Activated T-helper 9 cell treated with anti-CD3 and anti-CD28 coated beads, Interleukin-2, amount 50 U/mL, for 16 hours (primary cell): Measurements from ENCODE around the gene KIF17.
A peak's percentile ranks its signal among the peaks of the same experiment; 100 is the strongest.
"Not testable (repeated sequence)": the region's sequence is repeated elsewhere in the genome, so short reads cannot be mapped to it uniquely, and the experiment has no call there.

ENCODE experiments used
- DNase-seq: peaks from one replicate; pipeline ENCODE4 v3.0.0-alpha.2; 2020; ENCODE audit warnings: low read depth

KIF17 gene

DNA sequence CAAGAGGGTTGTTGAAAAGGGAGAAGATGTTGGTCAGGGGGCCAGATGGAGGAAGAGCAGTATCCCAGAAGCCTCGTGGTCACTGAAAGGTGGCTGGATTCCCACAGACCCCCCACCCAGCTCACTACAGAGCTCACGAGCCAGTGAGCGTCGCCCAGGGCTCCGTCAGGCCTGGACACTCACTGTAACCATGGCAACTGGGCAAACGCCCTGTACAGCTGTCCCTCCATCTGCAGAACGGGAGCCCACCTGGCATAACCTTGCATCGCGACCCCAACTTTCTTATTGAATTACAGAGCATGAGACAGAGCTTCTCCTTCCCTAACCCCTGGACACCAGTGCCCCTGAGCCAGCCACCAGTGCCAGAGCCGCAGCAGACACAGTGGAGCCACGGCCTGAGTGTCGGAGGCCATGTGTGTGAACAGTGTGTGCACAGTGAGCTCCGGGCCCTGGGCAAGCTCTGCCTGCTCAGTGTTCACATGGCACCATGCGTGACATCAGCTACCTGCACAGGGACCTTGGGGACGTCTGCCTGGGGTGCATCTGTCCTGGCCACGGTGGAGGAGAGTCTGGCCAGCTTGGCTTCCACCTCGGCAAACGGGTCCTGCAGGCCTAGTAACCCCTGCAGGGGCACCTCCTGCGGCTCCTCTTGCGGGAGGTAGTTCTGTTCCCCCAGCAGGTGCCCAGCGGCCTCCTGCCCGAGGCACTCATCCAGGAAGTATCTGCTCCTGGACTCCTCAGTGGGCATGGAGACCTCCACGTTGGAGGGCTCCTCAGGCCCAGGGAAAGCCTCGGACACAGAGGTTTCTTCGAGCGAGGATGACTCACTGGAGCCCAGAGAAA is 30.7 kb downstream of the KIF17 start:
- no peak for DNase-seq

DNA sequence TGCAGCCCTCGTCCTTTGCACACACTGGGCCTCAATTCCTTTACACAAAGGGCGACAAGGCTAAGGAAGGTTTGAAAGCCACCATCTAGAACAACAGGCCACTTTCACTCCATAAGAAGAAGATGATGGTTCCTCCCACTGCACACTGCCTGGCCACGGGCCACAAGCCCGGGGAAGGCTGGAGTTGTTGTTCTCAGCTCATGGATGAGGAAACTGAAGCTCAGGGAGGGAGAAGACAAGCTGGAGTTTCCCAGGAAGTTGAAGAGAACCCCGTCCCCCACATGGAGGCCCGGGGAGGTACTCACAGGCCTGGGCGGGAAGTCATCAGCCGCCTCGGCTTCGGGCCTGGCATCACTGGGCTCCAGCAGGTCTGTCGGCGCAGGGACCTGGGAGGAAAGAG is 32.1 kb downstream of the KIF17 start:
- no peak for DNase-seq

DNA sequence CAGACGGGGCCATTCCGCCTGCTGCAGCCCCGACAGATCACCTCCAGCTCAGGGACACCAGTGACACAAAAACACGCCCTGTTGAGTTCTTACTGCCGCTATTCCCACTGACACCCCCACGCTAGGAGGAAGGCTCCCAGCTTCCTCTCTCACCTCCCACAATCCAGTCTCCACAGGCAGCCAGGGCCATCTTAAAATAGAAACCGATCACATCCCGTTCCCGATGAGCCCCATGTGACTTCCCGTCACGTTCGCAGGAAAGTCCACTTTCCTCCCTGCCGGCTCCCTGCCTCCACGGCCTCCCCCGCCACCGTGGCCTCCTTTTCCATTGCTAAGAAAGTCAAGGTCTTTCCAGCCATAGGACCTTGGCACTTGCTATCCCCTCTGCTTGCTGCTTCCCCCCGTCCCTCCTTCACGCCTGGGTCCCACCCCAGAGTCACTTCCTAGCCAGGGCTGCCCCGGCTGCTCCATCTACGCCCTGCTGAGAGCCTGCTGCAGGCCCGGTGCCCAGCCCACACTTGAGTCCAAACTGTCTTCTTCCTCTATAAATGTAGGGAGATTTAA is 32.6 kb downstream of the KIF17 start:
- DNase-seq = no peak

DNA sequence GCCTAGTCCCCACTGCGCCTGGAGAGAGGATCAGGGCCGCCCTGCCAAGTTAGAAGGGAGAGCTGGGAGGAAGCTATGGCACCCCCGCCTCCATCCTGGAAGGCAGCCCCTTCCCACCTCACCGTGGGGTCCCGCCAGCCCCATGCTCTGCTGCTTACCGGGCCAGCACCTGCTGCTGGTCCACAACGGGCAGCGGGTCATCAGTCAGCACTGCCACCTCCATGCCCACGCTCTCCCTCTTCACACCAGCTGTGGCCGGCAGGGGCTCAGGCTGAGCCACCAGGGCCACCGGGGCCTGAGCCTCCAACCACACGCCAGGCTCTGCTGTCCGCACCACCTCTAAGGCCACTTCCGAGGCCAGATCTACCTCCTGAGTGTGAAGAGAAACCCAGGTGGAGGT is 33.2 kb downstream of the KIF17 start:
- no peak for DNase-seq

DNA sequence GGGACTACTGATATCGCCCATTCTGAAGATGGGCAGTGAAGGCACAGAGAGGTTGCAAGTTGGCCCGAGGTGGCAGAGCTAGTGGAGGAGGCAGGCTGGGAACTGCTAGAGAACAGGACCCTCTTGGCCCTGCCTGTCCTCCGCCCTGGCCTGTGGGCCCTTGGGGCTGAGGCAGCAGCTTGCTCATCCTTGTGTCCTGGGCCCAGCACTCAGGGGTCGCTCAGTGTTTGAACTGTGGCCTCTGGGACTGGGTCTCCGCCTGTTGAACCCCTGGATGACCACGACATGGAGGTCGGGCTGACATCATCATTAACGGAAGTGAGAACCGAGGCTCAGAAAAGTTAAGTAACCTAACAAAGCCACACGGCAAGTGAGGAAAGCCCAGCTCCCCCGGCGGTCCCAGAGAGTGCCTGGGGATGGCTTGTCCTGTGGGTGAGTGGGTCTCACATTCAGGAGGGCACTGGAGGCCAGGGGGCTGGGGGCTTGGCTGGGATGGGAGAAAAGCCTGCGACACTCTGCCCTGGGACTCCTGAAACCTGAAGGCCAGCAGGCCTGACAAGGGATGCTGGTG is 33.7 kb downstream of the KIF17 start:
- no peak for DNase-seq

DNA sequence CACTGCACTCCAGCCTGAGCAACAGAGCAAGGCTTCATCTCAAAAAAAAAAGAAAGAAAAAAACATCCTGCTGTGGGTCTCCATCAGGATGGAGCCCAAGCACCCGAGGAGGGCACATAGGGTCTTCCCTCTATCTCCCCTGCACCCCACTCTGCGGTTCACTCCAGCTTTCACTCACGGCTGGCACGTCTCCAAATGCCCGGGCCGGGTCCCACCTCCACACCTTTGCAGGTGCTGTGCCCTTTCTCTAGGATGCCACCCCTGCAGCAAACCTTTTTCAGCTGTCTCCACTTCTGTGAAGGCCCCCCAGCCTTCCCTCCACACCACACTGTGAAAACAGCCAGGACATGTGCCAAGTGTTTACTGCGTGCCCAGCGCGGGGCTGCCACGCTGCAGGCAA is 34.2 kb downstream of the KIF17 start:
- DNase-seq = no peak

DNA sequence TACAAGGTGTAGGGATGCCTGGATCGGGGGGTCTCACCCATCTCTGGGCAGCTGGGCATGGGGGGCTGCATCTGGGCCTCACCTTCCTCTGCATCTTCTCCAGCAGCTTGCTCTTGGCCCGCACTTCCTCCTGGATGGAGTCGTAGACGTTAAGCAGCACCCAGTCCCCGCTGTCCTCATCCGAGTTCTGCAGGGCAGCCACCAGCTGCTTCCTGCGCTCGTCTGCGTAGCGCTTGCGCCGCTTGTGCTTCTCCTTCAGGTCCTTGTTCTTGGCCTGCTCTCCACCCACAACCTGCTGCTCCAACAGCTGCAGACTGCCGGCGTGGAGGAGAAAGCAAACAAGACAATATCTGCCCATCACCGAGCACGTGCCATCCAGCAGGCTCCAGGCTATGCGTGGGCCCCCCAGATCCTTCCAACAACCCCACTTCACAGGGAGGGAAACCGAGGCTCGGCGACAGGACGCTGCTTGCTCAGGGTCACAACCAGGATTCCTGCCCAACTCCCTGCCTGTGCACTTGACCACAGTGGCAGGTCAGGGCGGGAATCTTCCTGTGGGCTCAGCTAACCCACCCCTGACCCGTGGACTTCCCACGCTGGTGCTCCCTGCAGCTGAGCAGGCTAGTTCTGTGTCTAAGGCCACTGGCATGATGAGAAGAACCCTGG is 35.1 kb downstream of the KIF17 start:
- DNase-seq = no peak

DNA sequence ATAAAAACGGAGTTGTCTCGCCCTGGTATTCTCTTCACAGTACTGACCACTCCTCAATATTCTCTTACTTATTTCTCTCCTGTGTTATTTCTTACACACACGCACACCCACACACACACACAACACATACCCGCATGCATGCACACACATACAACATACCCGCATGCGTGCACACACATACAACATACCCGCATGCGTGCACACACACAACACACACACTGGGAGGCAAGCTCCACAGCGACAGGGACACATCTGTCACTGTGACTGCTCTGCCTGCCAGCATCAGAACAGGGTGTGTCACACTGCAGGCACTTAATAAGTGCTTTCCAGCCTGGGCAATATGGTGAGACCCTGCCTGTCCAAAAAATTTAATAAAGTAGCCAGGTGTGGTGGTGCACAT is 35.8 kb downstream of the KIF17 start:
- no peak for DNase-seq

DNA sequence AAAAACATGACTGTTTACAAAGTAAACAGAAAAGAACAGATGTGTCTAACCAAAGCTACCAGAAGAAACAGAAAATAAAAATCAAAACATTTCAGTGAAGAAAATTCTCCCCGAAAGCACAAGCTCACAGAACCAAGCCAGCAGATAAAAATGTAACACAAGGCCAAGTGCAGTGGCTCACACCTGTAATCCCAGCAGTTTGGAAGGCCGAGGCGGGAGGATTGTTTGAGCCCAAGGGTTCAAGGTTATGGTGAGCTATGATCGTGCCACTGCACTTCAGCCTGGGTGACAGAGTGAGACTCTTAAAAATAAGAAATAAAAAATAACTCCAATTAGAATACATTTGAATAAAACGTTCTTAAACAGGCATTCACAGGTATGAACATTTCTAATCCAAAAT is 37.5 kb downstream of the KIF17 start:
- no peak for DNase-seq

DNA sequence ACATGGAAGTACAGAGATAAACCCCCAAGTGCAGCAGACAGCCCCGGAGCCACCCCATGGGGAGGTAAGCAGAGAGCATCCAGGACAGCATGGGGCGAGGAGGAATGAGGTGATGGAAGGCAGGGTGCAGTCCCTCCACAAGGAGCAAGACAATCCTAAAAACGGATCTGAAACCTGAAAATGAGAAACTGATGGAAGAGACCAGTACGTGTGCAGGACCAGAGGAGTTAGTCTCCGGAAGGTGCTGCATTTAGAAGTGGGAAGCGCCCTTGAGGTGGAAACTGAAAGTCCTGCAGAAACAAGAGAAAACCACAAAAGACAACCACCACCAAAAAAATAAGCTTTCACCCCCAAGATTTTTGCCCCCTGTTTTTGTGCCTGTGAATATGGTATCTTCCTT is 39.2 kb downstream of the KIF17 start:
- DNase-seq = no peak

DNA sequence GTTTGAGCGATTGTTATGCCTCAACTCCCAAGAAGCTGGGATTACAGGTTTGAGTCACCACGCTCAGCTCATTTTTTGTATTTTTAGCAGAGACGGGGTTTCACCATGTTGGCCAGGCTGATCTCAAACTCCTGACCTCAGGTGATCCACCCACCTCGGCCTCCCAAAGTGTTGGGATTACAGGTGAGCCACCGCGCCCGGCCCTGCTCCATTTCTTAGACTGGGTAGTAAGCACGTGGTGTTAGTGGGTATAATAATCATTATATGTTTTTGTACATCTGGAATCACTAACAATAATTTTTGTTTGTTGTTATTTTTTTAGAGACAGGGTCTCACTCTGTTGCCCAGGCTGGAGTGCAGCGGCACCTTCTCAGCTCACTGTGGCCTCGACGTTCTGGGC is 44.2 kb downstream of the KIF17 start:
- DNase-seq = not testable (repeated sequence)

DNA sequence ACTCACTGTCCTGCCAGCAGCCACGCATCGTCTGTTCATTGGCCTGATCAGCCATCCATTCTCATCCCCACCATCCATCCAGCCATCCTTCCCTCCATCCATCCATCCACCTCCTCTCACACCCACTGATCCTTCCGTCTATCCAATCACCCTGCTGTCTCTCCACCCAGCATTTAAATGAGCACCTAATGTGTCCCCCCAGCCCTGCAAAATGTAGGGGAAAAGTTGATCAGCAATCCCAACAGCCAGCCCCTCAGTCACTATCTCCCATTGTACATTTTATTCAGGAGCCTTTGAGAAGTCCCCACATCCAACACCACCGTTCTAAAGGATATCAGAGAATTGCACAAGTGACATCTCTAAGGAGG is 45.6 kb downstream of the KIF17 start:
- no peak for DNase-seq

DNA sequence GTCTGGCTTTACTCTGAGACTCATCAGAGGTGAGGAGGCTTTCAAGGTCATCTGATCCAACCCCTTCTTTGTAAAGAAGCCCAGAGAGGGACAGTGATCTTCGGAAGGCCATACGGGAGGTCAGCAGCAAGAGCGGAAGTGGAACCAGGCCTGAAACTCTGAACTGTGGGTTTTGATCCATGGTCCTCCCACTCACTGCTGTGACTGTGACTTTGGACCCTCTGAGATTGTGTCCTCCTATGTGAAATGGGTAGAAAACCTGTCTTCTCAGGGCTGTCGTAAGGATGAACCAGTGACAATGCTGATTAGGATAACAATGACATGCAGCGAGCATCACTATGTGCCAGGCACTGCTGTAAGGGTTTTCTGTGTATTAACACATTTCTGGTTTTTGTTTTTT is 46.9 kb downstream of the KIF17 start:
- no peak for DNase-seq

DNA sequence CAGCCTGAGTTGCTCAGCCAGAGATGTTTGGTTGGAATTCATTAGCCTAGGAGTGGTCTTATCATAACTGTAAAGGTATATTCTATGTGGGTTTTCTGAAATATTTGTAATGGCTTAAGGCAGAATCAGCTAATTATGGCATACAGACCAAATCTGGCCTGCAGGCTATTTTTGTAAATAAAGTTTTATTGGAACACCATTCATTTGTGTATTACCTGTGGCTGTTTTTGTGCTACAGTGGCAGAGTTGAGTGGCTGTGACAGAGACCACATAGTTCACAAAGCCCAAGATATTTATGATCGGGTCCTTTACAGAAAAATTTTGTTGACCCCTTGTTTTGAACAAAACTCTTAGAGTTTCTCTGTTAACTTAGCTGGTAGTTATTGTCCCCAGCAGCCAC is 49.2 kb downstream of the KIF17 start:
- DNase-seq = no peak

DNA sequence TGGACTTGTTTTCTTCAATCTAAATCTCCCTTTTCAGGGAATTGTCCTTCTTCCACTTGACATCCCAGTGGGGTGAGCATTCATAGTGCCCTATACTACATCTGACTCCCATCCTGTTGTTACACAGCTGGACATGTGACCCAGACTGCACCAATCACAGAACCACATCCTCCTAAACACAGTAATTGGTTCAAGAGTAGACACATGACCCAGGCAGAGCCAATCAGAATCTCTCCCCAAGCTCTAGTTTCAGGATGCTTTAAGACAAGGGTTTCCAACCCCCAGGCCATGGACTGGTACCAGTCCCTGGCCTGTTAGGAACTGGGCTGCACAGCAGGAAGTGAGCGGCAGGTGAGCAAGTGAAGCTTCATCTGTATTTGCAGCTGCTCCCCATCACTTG is 51.0 kb downstream of the KIF17 start:
- DNase-seq = no peak

DNA sequence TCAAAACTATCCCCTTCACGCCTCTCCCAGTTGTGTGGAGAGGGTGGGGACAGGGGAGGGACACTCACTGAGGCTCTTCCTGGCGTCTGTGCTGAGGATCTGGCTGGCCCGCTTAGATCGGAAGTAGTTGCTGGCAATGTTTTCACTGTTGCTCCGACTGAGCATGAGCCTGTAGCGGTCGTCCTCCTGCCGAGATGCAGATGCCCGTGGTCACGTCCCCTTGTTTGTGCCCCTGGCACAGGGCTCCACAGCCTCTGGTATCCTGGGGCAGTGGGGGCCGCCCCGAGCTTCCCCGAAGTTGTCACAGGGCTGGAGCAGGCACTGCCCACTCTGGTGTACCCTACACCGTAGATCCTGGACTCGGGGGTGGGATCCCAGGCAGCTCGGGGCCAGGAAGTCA is 51.7 kb downstream of the KIF17 start:
- DNase-seq = no peak

DNA sequence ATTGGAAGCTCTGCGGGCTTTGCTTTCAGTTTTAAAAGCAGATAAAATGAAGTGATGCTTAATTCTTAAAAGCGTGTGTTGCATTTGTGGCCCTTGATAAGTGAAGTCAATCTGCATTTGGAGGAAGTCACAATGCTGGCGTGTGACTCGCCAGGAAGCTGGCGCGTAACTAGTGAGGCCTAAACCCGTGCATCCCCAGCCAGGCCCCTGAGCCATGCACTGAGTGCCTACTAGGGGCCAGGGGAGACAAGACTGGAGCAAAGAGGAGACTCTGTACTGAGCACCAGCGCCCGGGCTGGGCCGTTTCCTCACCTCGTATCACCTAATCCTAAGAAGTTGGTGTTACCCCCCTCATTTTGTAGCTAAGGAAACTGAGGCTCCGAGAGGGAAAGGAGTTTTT is 52.1 kb downstream of the KIF17 start:
- no peak for DNase-seq

DNA sequence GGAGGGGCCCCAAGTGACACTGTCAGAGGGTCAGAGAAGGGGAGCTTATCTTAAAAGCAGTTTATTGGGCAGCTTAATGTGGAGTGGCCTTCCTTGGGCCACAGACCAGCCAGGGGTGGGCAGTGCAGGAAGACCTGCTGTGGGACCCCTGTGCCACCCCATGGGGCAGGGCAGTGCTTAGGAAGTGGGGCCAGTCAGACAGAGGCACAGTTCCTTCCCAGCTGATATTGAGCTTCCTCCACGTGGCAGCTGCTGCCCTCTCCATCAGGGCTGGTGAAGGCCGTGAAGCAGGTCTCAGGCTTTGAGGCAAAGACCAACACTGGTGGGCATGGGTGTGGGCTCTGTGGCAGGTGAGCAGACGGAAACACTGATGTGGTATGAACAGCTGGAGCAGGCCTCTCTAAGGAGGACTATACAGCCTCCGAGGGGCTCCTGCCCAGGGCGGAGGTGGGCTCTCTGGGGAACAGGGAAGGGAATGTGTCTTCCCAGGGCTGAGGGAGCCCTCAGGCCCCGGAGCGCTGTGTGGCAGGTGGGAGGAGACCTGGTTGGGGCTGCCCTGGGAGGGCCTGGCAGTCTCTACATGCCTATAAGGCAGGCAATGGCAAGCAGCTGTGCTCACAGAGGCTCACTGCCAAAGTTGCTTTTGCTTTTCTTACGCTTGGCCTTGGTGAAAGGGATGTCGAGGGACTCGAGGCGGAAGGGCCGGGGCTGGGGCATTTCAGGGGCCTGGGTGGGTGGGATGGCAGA is 53.7 kb downstream of the KIF17 start:
- DNase-seq = no peak

DNA sequence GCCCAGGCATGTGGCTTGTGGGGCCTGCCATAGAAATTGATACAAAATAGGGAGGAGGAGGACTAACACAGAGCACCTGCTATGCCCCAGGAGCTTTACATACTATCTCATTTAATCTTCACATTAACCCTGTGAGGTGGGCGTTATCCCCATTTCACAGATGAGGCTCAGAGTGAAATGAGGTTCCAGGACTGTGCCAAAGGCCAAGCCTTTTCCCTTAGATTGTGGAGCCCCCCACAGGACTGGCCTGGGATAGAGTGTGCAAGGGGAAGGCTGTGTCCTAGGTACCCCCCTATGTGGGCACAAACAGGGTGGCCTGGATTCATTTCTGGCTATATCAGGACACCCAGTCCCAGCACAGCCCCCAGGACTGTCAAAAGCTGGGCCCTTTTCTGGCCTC is 54.4 kb downstream of the KIF17 start:
- DNase-seq = no peak

DNA sequence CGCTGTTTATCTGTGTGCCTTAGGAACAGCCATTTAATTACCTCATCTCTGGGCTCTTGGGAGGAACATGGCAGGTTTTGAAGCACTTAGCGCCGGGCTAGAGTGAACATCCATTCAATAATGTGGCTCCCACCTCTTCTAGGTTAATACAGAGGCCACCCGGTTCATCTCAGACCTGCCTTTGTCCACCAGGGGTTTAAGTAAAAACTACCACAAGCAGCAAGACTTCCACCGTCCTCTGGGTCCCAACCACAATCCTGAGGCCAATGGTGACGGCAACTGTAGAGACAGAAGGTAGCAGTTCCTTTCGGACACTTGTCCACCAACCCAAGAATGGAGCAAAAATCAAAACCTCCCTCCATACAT is 55.7 kb downstream of the KIF17 start:
- no peak for DNase-seq

DNA sequence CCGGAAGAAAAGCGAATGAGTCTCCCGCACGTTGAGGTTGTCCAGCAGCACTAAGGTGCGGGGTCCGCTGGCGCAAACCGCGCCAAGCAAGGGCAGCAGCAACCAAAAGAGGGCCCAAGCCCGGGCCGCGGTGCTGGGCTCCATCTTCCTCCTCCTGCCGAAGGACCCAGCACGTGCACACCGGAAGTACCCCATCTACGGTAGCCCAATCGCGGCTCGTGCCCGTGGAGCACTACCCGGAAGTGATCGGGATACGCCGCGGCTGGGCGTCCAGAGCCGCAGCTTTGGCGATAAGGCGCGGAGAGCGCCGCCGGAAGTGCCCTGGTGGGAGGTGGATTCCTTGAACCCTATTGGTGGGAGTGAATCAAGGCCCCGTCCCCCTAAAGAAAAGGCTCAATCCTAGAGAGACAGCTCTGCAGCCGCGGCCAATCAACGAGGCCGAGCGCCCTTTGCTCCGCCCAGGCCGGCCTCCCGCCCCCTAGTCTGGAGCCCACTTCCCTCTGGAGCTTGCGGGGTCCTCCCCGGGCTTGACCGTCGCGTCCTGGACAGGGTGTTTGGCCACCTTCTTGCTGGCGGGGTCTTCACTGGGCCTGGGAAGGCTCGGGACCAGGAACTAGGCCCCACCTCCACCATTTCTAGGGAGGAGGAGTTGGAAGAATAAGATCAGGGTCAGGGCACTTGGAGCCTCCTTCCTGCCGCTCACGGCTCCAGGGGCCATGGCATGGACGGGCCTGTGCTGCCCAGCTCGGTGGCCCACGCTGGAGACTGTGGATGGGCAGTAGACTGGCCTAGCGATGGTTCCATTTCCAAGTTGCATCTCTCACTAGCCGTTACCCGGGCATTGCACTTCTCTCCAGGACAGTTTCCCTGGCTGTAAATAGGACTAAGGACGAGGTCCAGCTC is 56.3 kb downstream of the KIF17 start, which contains the start of gene DDOST:
Gene DDOST, minus strand, starts transcription at position 163 of the 903 bp plus-strand sequence. Its CDS starts 19 bp downstream, at position 144.
- DNase-seq = peak; percentile 92
